Stimulated activated CD4-positive, alpha-beta T cell treated with anti-CD3 and anti-CD28 coated beads, Interleukin-12 subunit alpha, Interleukin-12 subunit beta, amount 100 ng/mL, for 24 hours (primary cell): ENCODE measurements around the gene SLC38A5.
"Not testable (repeated sequence)": the region's sequence is repeated elsewhere in the genome, so short reads cannot be mapped to it uniquely, and the experiment has no call there.

Experiments used
- DNase-seq, 2 experiments: peaks; one replicate each; pipeline ENCODE4 v3.0.0-alpha.2; 2020; ENCODE audit warnings: low read depth in 2 of 2

The SLC38A5 gene

DNA sequence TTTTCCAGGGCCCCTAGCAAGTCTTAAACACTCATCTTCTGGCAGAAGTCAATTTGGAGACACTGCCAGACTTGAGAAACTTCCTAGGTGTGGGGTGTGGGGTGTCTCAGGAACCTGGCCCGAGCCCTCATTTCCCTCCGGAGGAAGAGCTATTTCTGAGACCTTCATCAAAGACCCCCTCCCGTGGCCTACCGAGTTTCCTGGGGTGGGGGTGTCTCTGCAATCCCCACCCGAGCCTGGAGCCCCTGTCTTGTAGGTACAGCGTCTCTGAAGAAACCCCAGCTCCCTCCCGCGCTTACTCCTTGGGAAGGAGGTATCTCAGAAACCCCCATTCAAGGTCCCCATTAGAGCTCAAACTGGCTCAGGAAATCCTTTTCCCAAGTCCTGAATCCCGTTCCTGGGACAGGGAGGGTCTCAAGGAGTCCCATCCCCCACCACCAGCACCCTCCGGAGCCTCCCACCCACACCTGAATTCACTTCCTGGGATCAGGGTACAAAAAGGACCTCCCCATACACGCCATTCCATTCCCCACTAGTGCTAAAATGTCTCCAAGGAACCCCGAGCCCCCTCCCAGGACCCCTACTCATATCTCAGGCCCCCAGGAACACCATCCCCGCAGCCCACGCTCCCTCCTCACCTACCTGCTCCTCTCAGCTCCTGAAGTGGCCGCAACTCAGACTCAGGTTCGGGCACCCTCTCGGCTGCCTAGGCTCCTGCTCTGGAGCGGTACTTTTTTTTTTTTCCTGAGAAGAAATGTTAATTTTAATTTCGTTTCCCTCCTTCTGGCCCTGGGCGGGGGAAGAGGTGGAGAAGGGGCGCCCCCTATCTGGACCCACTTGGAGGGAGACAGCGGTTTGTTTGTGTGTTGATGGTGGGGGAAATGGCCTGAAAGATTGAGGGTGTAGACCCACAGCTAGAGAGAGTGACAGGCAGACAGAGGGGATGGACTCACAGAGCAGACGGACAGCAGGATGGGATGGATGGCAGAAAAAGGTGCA lies 1.1 kb downstream of the SLC38A5 start:
- peak in 1 of 2 experiments; percentile 48 for DNase-seq

DNA sequence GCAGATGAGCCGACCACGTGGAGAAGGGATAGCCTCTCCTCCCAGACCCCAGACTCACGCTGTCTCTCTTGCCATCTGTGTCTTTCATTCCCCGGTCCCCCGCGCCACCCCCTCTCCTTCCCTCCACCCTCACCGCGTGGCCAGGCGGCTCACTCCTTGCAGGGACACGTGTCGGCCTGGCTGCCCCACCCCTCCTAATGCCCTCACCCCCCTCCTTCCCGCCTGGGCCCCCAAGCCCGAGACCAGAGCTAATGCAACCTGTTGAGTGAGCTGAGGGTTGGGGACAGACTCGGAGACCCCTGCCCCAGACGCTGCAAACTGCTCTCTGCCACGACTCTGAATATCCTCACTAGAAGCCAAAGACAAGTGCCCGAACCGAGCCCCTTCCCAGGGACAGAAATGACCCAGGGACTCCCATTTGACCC lies 1.8 kb downstream of the SLC38A5 start:
- DNase-seq = peak in 1 of 2 experiments; percentile 52

DNA sequence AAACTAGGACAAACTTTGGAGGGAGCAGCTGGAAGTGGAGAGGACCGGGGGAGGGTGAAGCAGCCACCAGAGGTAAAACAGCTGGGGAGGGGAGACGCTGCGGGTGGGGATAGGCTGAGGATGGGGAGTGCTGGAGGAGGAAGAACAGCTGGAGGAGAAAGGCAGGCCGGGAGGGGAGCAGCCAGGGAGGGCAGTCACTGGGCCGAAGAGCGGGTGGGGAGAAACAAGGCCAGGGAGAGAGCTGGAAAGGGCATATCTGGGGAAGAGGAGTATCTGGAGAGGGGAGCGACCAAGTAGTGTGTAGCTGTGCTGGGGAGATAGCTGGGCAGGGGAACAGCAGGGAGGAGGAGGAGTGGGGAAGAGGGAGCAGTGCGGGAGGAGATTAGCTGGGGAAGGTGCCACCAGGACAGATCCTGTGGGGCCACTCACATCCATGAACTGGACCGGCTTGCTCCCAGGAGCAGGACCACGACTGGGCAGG lies 2.7 kb downstream of the SLC38A5 start:
- no peak for DNase-seq

DNA sequence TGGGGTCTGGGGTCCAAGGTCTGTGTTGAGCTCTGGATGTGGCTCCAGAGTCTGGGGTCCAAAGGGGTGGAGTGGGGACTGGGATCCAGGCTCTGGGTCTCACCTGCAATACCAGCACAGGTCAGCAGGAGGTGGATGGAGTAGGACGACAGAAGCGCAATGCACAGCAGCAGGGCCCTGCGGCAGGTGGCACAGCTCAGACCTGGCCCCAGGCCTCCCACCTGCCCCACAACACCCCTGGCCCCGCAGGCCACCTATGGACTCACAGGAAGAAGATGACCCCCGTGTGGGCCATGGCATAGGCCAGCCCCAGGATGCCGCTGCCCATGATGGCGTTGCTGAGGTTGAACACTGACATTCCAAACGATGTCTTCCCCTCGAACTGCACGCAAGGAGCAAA lies 3.4 kb downstream of the SLC38A5 start:
- DNase-seq = no peak

DNA sequence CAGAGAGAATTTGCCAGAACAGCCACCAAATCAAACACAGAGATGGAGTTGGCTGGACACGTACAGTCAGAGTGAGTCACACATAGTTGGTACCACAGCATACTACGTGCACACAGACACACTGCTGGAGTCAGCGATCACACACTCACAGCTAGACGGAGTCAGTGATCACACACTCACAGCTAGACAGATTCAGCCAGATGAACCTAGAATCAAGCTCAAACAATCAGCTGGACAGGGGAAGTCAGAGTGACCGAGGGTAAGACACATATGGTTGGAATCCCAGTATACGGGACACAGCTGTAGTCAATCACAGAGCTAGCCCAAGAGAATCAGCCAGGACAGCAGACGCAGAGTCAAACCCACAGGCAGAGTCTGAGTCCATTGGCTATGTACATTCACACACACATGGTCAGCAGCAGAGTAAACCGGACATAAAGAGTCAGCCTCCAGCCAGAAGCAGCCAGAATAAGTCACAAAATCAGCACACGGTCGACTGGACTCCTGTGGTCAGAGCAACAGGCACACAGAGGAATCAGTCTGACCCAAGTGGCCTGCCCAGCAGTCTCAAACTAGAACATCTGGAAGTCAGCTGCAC lies 4.6 kb downstream of the SLC38A5 start:
- DNase-seq = no peak

DNA sequence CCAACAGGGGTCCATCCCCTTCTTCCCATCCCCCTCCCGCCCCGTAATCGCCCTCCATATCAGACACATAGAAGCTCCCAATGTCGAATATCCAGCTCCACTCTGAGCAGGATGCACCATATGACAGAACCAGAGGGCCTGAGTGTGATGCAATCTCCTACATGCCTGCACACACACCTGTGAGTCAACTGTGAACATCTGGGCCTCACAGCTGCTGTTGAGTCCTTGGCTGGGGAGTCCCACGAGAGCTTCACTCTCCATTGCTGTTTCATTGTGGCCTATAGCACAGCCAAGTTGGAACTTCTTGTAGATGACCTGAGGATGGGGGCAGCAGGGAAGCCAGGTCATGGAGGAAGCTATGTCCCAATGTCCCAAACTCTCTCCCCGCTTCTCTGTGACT lies 8.2 kb downstream of the SLC38A5 start:
- no peak for DNase-seq

DNA sequence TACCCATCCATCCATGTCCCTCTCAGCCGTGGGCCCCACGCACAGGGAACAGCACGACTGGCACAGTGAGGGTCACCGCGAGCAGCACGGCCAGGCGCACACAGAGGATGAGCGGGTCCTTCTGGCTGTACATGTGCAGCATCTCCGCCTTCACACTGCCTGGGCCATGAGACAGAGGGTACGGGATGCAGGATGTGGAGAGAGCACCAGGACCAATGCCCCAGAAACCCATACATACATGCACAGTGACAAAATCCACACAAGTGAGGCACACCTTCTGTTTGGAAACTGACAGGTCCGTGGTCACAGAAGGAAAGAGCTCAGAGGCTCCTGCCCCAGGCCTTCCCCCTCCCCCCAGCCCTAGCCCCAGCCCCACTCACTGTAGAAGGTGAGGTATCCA lies 9.5 kb downstream of the SLC38A5 start:
- DNase-seq = no peak

DNA sequence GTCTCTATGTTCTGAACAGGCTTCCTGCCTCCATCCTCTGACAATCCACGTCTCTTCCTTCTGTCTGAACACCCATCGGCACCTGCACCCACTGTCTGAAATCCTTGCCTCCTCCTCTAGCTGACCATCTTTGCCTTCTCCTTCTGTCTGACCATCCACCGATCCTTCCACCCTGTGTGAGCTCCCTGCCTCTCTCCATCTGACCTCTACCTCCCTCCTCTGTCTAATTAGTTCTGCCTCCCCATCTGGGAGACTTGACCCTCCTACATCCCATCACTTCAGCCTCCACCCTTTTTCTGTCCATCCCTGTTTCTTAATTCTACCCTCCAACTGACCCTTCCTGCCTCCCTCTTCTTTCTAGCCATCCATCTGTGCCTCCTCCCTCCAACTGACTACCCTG lies 10.0 kb downstream of the SLC38A5 start:
- DNase-seq = no peak

DNA sequence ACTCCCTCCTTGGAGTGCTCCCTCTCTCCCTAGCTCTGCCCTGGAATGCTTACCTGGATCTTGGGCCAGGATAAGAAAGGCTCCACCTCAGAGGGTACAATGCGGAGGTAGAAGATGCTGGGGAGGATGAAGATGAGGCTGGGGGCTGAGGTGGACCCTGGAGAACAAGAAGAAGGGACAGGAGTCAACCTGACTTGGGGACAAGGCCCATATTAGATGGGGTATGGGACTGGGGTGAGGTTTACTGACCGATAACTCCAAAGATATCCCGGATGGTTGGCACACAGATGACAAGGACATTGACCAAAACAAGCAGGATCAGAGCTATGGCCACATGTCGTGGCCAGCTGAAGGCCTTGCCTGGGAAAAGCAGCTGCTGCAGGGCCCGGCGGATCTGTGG lies 10.6 kb downstream of the SLC38A5 start:
- no peak for DNase-seq

DNA sequence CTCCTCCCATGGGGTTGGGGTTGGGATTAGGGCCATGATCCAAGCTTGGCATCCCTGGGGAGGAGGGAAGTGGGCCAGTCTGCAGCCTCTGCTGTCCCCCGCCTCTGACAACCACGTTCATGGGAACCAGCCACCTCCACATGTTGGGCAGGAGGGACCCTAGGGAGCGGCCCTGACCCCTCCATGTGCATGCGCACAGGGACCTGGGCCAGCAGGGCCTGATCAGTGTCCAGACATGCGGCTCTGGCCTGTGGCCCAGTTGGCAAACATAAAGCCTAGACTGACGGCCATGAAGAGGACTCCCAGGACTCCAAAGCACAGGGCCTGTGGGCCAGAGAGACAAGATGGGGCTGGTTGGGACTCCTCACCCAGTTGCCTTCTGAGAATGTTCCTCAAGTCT lies 11.3 kb downstream of the SLC38A5 start:
- no peak for DNase-seq

DNA sequence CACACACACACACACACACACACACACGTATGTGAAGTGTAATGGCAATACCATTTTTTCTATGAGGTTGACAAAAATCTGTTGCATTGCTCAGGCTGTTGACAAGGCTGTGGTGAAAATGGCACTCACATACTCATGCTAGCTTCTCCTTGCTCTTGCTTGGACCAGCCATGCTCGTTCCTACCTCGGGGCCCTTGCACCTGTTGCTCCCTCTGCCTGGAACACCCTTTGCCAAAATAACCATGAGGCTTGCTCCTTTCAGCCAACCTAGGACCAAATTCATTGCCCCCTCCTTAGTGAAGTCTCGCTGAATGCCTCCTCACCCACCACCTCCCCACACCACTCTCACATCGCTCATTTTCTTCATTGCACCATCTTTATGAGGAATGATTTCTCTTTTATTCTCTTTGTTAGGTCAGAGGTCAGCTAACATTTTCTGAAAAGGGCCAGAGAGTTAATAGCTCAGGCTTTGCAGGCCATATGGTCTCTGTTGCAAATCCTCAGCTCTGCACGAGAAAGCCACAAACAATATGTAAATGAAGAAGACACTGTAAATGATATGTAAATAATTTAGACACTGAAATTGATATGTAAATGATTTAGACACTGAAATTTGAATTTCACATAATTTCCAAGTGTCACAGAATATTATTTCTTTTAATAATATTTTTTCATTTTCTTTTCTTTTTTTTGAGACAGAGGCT lies 13.3 kb downstream of the SLC38A5 start:
- DNase-seq = no peak

DNA sequence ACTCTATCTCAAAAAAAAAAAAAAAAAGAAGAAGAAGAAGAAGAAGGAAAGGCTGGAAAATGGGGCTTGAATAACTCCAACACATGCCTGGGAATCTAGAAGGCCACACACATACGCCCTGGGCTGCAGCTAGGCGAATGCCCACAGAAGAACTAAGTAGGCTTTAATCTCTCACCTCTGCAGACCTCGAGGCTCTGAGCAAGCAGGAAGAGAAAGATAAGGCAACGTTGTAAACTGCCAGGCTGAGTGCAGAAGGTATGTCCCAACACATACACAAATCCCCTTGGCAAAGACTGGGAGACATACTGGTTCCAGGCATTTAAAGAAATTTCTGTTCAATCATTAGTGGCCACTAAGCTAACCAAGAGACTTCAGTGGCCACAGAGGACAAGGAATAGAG lies 18.4 kb downstream of the SLC38A5 start:
- DNase-seq = no peak

DNA sequence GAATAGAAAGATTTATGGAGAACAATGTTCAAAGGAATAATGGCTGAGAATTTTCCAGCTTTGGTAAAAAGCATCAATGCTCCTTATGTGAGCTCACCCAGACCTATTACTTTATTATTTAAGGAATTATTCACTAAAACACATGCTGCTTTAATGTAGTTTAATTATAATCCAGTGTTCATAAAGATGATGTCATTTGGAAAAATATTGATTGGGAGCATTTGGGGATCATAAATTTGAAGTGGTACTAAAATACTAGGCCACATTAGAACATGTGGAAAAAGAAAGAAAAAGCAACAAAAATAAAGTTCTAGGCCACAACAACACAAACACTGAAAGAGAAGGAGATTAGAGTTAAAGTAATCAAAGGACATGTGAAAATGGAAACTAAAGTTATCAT lies 20.0 kb downstream of the SLC38A5 start:
- DNase-seq = no peak

DNA sequence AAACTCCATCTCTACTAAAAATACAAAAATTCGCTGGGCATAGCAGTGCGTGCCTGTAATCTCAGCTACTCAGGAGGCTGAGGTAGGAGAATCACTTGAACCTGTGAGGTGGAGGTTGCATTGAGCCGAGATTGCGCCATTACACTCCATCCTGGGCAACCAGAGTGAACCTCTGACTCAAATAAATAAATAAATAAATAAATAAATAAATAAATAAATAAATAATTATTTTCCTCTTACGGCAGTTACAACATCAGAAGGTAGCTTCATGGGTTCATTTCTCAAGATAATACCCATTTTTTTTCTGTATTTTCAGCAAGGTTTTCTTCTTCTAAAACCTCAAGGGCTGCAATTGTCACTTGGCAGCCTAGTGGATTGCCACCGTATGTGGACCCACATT lies 22.9 kb downstream of the SLC38A5 start:
- not testable (repeated sequence) for DNase-seq

DNA sequence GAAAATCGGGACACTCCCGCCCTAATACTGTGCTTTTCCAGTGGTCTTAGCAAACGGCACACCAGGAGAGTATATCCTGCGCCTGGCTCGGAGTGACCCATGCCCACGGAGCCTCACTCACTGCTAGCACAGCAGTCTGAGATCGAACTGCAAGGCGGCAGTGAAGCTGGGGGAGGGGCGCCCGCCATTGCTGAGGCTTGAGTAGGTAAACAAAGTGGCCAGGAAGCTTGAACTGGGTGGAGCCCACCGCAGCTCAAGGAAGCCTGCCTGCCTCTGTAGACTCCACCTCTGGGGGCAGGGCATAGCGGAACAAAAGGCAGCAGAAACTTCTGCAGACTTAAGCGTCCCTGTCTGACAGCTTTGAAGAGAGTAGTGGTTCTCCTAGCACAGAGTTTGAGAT lies 36.3 kb downstream of the SLC38A5 start:
- not testable (repeated sequence) for DNase-seq

DNA sequence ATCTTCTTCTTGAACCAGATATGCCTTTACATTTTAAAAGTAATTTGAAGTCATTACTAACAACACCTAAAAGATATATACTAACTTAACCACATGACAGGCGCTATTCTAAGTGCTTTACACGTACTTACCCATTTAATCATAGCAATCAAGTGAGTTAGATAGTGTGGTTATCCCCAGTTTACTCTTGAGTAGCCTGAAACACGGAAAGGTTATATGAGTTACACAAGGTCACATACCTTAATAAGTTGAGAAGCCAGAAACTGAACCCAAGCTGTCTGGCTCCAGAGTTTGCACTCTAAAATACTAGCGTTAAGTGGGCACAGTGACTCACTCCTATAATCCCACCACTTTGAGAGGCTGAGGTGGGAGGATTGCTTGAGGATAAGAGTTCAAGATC lies 39.9 kb downstream of the SLC38A5 start:
- not testable (repeated sequence) for DNase-seq

DNA sequence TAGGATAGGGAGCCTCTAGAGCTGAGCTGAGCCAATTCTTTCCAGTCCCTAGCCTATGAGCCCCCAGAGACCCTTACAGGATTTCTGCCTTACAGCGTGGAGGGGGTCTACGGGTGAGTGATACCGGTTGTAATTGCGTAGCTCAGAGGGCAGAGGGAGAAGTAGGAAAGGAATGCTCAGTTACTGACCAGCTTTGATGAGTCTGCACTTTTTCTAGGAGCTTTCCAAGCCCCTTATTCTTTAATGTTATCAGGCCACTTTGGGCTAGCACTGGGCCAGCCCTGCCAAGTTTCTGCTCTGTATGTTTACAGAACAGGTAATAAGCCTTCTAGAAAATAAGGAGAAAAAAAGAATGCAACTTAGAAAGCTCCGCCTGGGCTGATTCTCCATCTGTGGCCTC lies 40.5 kb downstream of the SLC38A5 start:
- not testable (repeated sequence) for DNase-seq

DNA sequence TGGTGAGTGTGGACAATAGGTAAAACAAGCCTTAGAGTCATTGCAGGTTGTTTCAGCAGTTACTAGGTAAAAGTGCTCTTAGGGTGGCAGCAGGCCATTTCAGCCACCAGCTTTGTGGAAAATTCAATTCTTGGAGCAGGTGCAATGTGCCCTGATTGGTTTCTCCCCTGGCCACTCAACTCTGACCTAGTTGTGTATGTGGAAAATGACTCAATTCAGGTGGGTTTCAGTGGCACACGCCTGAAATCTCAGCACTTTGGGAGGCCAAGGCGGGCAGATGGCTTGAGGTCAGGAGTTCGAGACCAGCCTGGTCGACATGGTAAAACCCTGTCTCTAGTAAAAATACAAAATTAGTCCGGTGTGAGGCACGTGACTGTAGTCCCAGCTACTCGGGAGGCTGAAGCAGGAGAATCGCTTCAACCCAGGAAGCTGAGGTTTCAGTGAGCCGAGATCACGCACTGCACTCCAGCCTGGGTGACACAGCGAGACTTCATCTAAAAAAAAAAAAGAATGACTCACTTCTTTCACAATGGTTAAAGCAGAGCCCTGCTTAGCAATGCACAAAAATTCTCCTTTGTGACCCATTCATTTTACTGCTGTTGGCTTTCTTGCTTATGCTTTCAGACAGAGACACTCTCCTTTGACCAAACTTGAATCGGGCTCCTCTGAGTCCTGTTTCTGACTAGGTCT lies 42.9 kb downstream of the SLC38A5 start:
- not testable (repeated sequence) for DNase-seq

DNA sequence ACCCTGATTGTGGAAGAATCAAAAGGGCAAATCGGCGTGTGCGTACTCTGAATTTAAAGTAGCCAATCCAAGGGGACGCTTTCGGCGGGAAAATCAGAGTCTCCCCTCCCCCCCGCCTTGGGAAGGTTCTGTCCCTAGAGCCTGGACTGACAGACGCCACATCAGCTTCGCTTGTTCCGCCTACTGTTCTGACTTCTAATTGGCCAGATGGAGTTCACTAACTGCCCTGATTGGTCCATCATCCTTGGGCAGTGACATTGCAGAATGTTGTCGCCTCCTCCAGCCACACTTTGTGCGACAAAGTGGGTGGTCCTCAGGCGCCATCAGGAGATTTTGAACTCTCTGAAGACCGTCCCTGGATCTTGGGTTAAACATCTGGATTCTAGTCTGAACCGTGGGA lies 58.2 kb downstream of the SLC38A5 start, which contains the start of gene SSX4B:
Gene SSX4B, minus strand, starts transcription at position 101 of the 400 bp plus-strand sequence. CDS start 588 bp downstream, outside the sequence.
- not testable (repeated sequence) for DNase-seq
